ENCODE data around the gene DTX2. TPM values are rescaled to one million over a fixed set of nuclear protein-coding genes. Genes with fewer than 3 reads are reported as not detected.
"Not testable (repeated sequence)": the region's sequence is repeated elsewhere in the genome, so short reads cannot be mapped to it uniquely, and the experiment has no call there.

DTX2 gene
- total RNA-seq = 100 to 1,000 TPM in 1 of 4 donors, 10 to 100 TPM in 3; 50.4 to 121 (median 74.2) TPM

DNA sequence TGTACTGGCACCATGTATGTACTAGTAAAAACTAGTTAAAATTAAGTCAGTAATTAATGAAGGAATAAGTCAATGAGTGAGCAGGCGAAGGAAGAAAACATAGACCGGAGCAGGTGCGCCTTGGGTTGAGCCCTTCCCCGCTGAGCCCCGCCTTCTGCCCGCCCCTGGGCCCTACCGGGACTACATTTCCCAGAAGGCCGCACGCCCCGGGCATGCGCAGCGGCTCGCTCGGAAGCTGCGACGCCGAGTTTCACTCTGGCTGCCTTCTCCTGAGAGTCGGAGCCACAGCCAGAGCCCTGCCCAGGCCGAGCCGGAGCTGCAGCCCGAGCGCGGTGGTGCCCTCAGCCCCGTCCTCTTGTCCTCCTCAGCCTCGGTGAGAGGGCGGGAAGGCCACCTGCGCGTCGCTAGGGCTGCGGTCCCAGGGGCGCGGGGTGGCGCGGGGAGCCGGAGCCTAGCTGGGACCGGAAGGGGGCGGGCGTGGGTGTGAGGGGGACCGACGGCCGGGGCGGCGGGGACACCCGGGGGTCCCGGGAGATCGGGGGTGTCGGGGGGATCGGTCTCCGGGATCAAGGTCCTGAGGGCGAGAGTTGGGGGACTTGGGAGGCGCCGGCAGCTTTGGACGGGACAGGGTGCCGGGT, at the start of gene DTX2:
DTX2 (plus strand) TSS at position 246 of the 638 bp plus-strand sequence. CDS start 18,801 bp downstream, outside the sequence.
- H3K27me3 ChIP-seq; DNase-seq (ENCODE audit: low spot score in 2 of 2); H3K9me3 ChIP-seq; H3K36me3 ChIP-seq: not testable (repeated sequence)
- H3K4me3 ChIP-seq = peak within 1 kb of the TSS; percentile 55
- no CpG with 5 or more reads among the region's 54 CpGs for whole genome bisulfite sequencing
- peaks cover 12% of the 10 kb centered on the region for H3K4me1 ChIP-seq
- H3K27ac ChIP-seq = peak within 1 kb of the TSS; percentile 80

DNA sequence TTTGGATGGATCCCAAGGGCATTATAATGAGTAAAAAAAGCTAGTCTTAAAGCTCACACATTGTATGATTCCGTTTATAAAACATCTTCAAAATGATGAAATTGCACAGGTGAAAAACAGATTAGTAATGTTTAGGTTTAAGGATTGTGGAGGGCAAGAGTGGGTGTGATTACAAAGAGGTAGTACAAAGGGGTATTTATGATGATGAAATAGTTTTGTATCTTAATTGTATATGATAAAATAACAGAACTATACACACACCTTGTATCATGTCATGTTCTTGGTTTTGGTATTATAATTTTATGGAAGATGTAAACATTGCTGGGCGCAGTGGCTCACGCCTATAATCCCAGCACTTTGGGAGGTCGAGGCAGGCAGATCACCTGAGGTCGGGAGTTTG, 49.3 kb upstream of the DTX2 start:
- H3K4me1 ChIP-seq = no peaks in the 10 kb centered on the region
- no peaks in the 10 kb centered on the region for H3K27me3 ChIP-seq
- no peaks in the 10 kb centered on the region for H3K36me3 ChIP-seq
- 70% methylated on average over 5 of the region's 5 CpGs for WGBS
- H3K4me3 ChIP-seq = no peak overlapping the region
- H3K9me3 ChIP-seq = no peaks in the 10 kb centered on the region
- no peak for TF ChIP-seq POLR2A (IDR thresholded peaks at IDR 0.05)
- TF ChIP-seq, protein P1, sequence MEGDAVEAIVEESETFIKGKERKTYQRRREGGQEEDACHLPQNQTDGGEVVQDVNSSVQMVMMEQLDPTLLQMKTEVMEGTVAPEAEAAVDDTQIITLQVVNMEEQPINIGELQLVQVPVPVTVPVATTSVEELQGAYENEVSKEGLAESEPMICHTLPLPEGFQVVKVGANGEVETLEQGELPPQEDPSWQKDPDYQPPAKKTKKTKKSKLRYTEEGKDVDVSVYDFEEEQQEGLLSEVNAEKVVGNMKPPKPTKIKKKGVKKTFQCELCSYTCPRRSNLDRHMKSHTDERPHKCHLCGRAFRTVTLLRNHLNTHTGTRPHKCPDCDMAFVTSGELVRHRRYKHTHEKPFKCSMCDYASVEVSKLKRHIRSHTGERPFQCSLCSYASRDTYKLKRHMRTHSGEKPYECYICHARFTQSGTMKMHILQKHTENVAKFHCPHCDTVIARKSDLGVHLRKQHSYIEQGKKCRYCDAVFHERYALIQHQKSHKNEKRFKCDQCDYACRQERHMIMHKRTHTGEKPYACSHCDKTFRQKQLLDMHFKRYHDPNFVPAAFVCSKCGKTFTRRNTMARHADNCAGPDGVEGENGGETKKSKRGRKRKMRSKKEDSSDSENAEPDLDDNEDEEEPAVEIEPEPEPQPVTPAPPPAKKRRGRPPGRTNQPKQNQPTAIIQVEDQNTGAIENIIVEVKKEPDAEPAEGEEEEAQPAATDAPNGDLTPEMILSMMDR (IDR thresholded peaks at IDR 0.05) = no peak
- no peak for TF ChIP-seq POLR2AphosphoS5 (IDR thresholded peaks at IDR 0.05)
- TF ChIP-seq EP300 (IDR thresholded peaks at IDR 0.05) = no peak
- no peak for DNase-seq (ENCODE audit: low spot score in 2 of 2)
- no peak overlapping the region for H3K27ac ChIP-seq

DNA sequence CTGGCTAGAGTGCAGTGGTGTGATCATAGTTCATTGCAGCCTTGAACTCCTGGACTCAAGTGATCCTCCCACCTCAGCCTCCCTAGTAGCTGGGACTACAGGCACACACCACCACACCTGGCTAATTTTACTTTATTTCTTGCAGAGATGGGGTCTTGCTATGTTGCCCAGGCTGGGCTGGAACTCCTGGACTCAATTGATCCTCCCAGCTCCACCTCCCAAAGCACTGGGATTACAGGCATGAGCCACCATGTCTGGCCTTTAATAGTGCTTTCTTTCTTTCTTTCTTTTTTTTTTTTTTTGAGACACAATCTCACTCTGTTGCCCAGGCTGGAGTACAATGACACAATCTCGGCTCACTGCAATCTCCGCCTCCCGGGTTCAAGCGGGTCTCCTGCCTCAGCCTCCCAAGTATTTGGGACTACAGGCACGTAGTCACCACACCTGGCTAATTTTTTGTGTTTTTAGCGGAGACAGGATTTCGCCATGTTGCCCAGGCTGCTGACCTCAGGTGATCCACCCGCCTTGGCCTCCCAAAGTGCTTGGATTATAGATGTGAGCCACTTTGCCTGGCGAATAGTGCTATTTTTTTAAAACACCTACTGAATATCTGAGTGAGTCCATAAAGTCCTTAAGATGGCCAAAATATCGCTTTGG, 43.7 kb upstream of the DTX2 start:
- H3K27ac ChIP-seq; DNase-seq (ENCODE audit: low spot score in 2 of 2); H3K4me3 ChIP-seq; H3K9me3 ChIP-seq; H3K27me3 ChIP-seq; H3K4me1 ChIP-seq; H3K36me3 ChIP-seq: not testable (repeated sequence)
- WGBS = 94% methylated on average over 10 of the region's 10 CpGs

DNA sequence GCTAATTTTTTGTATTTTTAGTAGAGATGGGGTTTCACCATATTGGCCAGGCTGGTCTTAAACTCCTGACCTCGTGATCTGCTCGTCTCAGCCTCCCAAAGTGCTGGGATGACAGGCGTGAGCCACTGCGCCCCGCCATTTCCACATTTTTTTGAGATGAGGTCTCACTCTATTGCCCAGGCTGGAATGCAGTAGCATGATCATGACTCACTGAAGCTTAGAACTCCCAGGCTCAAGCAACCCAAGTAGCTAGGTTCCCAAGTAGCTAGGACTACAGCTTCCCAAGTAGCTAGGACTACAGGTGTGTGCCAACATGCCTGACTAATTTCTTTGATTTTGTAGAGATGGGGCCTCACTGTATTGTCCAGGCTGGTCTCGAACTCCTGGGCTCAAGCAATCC, 40.4 kb upstream of the DTX2 start:
- not testable (repeated sequence) for H3K4me1 ChIP-seq; H3K36me3 ChIP-seq; H3K4me3 ChIP-seq; H3K9me3 ChIP-seq; DNase-seq (ENCODE audit: low spot score in 2 of 2); H3K27me3 ChIP-seq; H3K27ac ChIP-seq
- 75% methylated on average over 6 of the region's 6 CpGs for WGBS
- TF ChIP-seq POLR2AphosphoS5 (IDR thresholded peaks at IDR 0.05) = peak in 1 of 3 donors; percentile 68

DNA sequence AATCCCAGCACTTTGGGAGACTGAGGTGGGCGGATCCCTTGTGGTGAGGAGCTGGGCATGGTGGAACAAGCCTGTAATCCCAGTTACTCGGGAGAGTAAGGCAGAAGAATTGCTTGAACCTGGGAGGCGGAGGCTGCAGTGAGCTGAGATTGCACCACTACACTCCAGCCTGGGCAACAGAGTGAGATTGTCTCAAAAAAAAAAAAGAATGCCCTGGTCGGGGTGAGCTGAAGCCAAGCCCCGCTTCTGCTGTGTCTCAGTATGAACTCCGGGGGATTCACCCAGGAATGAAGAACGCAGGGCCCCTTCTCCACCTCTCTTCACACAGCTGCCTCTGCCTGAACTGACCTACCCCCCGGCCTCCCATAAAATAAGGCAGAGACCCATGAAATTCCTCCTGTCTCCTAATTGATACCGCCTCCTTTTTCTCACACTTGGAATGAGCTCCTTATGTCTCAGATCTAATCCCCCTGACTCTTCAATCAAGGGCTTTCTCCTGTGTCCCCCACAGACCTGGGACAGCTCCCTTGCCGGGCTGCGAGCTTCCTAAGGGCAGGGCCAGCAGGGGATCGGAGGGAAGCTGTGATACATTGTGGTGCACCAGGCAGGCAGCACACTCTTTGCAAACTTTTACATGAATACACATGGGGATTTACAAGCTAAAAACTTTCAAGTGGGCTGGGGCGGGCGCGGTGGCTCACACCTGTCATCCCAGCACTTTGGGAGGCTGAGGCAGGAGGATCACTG, 37.7 kb upstream of the DTX2 start:
- Histone ChIP-seq H3K4me3 (no peak overlapping the region), H3K27ac (peak overlapping the region; percentile 41), H3K36me3 (no peaks in the 10 kb centered on the region), H3K27me3 (no peaks in the 10 kb centered on the region), H3K4me1 (peaks cover 4% of the 10 kb centered on the region), H3K9me3 (no peaks in the 10 kb centered on the region)
- TF ChIP-seq POLR2A (IDR thresholded peaks at IDR 0.05) (no peak), EP300 (IDR thresholded peaks at IDR 0.05) (no peak), POLR2AphosphoS5 (IDR thresholded peaks at IDR 0.05) (no peak)
- TF ChIP-seq, protein P1 (IDR thresholded peaks at IDR 0.05) = no peak
- no peak for DNase-seq (ENCODE audit: low spot score in 2 of 2)
- WGBS = 45% methylated on average over 15 of the region's 15 CpGs

DNA sequence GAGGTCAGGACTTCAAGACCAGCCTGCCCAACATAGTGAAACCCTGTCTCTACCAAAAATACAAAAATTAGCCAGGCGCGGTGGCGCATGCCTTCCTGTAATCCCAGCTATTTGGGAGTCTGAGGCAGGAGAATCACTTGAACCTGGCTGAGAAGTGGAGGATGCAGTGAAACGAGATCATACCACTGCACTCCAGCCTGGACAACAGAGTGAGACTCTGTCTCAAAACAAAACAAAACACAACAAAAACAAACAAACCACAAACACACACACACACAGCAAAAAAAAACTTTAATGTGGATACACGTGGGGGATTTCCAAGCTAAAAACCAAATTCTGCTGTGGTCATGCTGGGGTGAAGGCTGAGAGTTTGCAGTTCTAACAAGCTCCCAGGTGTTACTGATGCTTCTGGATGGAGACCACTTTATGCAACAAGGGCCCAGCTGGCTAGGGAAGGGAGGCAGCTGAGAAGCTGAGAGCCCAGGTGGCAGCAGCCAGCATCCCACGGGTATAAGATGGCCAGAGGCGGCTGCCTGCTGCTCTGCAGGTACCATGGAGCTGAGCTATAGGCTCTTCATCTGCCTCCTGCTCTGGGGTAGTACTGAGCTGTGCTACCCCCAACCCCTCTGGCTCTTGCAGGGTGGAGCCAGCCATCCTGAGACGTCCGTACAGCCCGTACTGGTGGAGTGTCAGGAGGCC, 36.9 kb upstream of the DTX2 start, which contains the start of gene ZP3:
ZP3 (plus strand) TSS at position 538 of the 699 bp plus-strand sequence; CDS start at position 553, 15 bp downstream.
- no peak for DNase-seq (ENCODE audit: low spot score in 2 of 2)
- Histone ChIP-seq H3K27me3 (no peaks in the 10 kb centered on the region), H3K4me3 (no peak within 1 kb of the TSS), H3K27ac (peak within 1 kb of the TSS; percentile 41), H3K36me3 (no peaks in the 10 kb centered on the region), H3K9me3 (no peaks in the 10 kb centered on the region), H3K4me1 (peaks cover 4% of the 10 kb centered on the region)
- TF ChIP-seq, protein P1 (IDR thresholded peaks at IDR 0.05) = no peak
- no peak for TF ChIP-seq EP300 (IDR thresholded peaks at IDR 0.05)
- TF ChIP-seq POLR2AphosphoS5 (IDR thresholded peaks at IDR 0.05) = no peak
- TF ChIP-seq POLR2A (IDR thresholded peaks at IDR 0.05) = no peak
- 81% methylated on average over 7 of the region's 10 CpGs for WGBS
